RWPE2 (cell line): ENCODE data around the gene ALK.

ENCODE experiments used
- ATAC-seq: fragments of 200-7000 bp; cut with Tn5 transposase; 3 replicates; pipeline ENCODE4 v1.9.1; 2021; ENCODE audit warnings: low read depth
- DNase-seq: peaks from one replicate; pipeline ENCODE4 v3.0.0-alpha.2; 2020; ENCODE audit warnings: low spot score
- H3K27ac ChIP-seq: fragments of 450-650 bp; 2 replicates; pipeline ENCODE4 v1.5.1; 2017; ENCODE audit warnings: mild to moderate bottlenecking; ENCODE audit not compliant: poor library complexity, severe bottlenecking
- H3K27me3 ChIP-seq: fragments of 250-450 bp; sonication (Bioruptor Pico); 2 replicates; pipeline ENCODE4 v1.5.1; 2021; ENCODE audit warnings: mild to moderate bottlenecking, moderate library complexity; ENCODE audit not compliant: insufficient read depth, poor library complexity, severe bottlenecking
- H3K36me3 ChIP-seq: fragments of 250-450 bp; sonication (Bioruptor Pico); 2 replicates; pipeline ENCODE4 v1.5.1; 2020; ENCODE audit warnings: low read depth, mild to moderate bottlenecking, moderate library complexity
- H3K4me1 ChIP-seq: fragments of 250-450 bp; sonication (Bioruptor Pico); 2 replicates; pipeline ENCODE4 v1.5.1; 2021; ENCODE audit warnings: mild to moderate bottlenecking, moderate library complexity; ENCODE audit not compliant: insufficient read depth, poor library complexity, severe bottlenecking
- H3K4me3 ChIP-seq: fragments of 250-450 bp; sonication (Bioruptor Pico); 2 replicates; pipeline ENCODE4 v1.5.1; 2021; ENCODE audit warnings: mild to moderate bottlenecking, moderate library complexity; ENCODE audit not compliant: severe bottlenecking
- H3K9me3 ChIP-seq: fragments of 250-450 bp; sonication (Bioruptor Pico); 2 replicates; pipeline ENCODE4 v1.5.1; 2021; ENCODE audit warnings: mild to moderate bottlenecking, moderate library complexity; ENCODE audit not compliant: severe bottlenecking
- TF ChIP-seq, protein P1 (sequence below): fragments of 450-650 bp; IDR thresholded peaks from one replicate; pipeline ENCODE4 v1.5.1; 2017; ENCODE audit warnings: mild to moderate bottlenecking, moderate library complexity; ENCODE audit not compliant: poor library complexity, severe bottlenecking

Gene ALK

DNA sequence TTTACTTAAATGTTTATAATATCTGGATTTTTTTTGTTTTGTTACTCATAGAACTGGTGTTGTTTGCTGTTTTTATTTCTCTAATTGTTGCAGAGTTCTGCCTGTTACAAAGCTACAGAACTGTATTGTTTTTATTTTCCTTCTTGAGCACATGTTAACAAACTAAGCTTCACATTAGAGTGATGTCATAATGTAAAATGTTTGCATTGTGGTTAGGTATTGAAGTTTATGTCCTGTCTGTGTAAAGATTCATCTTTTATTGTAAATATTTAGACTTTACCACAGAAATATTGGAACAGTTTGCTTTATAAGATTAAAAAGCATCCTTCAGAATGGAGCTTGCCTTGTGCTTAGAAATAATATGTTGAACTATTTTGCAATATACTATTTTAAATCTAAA lies 738.5 kb downstream of the ALK start:
- no peak overlapping the region for H3K27ac ChIP-seq
- H3K4me1 ChIP-seq, result no peaks in the 10 kb centered on the region
- no peaks in the 10 kb centered on the region for H3K27me3 ChIP-seq
- no peak overlapping the region for H3K4me3 ChIP-seq
- no peaks in the 10 kb centered on the region for H3K9me3 ChIP-seq
- ATAC-seq (no peak), DNase-seq (no peak)
- peaks cover 49% of the 10 kb centered on the region for H3K36me3 ChIP-seq
- TF ChIP-seq, protein P1, sequence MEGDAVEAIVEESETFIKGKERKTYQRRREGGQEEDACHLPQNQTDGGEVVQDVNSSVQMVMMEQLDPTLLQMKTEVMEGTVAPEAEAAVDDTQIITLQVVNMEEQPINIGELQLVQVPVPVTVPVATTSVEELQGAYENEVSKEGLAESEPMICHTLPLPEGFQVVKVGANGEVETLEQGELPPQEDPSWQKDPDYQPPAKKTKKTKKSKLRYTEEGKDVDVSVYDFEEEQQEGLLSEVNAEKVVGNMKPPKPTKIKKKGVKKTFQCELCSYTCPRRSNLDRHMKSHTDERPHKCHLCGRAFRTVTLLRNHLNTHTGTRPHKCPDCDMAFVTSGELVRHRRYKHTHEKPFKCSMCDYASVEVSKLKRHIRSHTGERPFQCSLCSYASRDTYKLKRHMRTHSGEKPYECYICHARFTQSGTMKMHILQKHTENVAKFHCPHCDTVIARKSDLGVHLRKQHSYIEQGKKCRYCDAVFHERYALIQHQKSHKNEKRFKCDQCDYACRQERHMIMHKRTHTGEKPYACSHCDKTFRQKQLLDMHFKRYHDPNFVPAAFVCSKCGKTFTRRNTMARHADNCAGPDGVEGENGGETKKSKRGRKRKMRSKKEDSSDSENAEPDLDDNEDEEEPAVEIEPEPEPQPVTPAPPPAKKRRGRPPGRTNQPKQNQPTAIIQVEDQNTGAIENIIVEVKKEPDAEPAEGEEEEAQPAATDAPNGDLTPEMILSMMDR, result no peak

DNA sequence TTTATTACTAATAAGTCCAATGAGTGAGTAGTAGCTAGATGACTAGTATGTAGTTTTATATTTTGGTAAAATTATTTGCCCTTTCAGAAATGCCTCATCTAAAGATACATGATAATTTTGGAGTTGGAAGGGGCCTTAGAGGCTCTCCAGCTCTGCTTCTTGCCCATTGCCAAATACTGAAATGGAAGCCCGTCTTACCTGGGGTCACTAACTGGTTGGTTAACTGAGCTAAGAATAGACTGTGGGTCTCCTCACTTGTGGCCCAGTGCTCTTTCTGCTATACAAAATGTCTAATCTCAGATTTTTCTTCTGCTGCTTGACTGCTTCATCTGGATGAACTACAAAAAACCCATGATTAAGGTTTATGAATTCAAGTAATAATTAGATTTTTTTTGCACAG lies 739.1 kb downstream of the ALK start:
- no peaks in the 10 kb centered on the region for H3K9me3 ChIP-seq
- no peak for ATAC-seq
- TF ChIP-seq, protein P1, result no peak
- no peak overlapping the region for H3K4me3 ChIP-seq
- no peaks in the 10 kb centered on the region for H3K27me3 ChIP-seq
- peaks cover 49% of the 10 kb centered on the region for H3K36me3 ChIP-seq
- H3K4me1 ChIP-seq, result no peaks in the 10 kb centered on the region
- DNase-seq, result no peak
- H3K27ac ChIP-seq, result no peak overlapping the region

DNA sequence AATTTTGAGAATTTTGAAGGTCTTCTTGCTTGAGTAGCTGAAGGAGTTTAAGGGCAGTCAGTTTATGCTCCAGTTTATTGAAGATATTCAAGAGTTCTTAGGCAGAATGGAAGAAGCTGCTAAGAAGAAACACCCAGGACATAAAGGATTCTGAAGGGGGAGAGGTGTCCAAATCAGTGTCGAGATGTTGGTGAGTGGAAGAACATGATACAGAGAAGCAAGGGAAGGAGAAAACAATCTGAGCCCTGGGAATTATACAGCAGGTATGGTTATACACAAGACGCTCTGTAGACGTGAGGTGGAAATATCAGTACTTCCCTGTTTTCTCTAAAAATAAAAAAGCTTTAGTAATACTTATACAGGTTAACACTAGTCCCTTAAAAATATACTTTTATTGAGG lies 746.0 kb downstream of the ALK start:
- H3K4me1 ChIP-seq, result no peaks in the 10 kb centered on the region
- H3K27me3 ChIP-seq, result no peaks in the 10 kb centered on the region
- no peaks in the 10 kb centered on the region for H3K9me3 ChIP-seq
- DNase-seq, result no peak
- peaks cover 48% of the 10 kb centered on the region for H3K36me3 ChIP-seq
- ATAC-seq, result no peak
- H3K4me3 ChIP-seq, result no peak overlapping the region
- TF ChIP-seq, protein P1, result no peak
- H3K27ac ChIP-seq, result no peak overlapping the region

DNA sequence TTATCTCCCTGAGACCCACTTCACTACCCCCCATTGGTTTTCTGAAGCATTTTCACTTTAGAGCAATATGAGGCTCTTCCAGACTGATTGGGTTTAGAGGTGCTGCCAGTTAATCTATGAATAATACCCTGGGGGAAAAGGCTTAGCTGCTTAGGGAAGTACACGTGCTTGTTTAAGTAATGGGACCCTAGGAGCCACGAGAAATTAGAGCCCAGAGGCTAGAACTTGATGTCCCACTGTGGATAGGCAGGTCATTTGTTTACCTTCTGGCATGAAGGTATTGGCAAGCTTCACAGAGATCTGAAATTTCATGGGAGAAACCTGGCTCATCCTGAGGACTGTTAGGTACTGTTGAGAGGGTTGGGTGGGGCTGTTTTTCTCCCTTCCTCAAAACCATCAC lies 746.4 kb downstream of the ALK start:
- Histone ChIP-seq H3K27ac (no peak overlapping the region), H3K4me1 (no peaks in the 10 kb centered on the region), H3K36me3 (peaks cover 46% of the 10 kb centered on the region), H3K4me3 (no peak overlapping the region), H3K9me3 (no peaks in the 10 kb centered on the region), H3K27me3 (no peaks in the 10 kb centered on the region)
- DNase-seq (no peak), ATAC-seq (no peak)
- TF ChIP-seq, protein P1, result no peak

DNA sequence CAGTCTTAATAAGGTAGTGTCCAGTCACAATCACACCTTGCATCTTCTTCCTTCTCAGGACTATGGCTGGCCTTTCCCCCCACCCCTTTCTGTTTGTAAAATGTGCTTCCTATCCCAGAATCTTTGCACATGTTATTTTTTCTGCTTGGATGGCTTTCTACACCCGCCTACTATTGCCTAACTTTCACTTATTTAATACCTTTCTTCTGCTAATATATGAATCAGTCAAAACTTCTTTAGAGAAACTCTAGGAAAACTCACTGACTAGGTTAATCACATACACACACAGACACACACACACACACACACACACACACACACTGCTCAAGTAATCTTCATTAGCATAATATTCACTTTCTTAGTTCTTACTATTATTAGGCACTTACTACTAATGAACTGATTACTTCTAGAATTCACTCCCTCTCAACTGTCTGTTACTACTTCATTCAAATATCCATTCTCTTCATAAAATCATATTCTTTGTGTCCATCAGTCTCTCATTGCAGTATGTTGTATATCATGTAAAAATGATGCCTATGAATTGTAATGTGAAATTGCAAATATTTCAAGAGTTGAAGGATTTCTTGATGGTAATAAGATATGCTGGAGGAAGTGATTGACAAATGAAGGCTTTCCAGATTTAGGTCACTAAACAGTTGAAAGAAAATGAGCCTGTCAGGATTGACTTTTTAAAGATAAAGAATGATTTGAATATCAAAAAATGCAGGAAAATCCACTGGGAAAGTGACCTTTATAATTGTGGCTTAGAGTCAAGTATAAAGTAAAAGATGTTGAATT lies 754.9 kb downstream of the ALK start:
- Histone ChIP-seq H3K27me3 (no peaks in the 10 kb centered on the region), H3K36me3 (peaks cover 60% of the 10 kb centered on the region), H3K4me3 (no peak overlapping the region), H3K4me1 (peaks cover 11% of the 10 kb centered on the region), H3K27ac (peak overlapping the region; percentile 31), H3K9me3 (no peaks in the 10 kb centered on the region)
- ATAC-seq, result no peak
- TF ChIP-seq, protein P1, result no peak
- DNase-seq, result no peak
